GM18511 (cell line): ENCODE measurements around the gene TMPRSS13.
"Not testable (repeated sequence)": the region's sequence is repeated elsewhere in the genome, so short reads cannot be mapped to it uniquely, and the experiment has no call there.

Source experiments
- ATAC-seq: cut with Tn5 transposase; IDR thresholded peaks from one replicate; pipeline ENCODE4 v1.9.1; 2021; ENCODE audit warnings: mild to moderate bottlenecking, moderate library complexity; ENCODE audit not compliant: unreplicated experiment

TMPRSS13 gene

DNA sequence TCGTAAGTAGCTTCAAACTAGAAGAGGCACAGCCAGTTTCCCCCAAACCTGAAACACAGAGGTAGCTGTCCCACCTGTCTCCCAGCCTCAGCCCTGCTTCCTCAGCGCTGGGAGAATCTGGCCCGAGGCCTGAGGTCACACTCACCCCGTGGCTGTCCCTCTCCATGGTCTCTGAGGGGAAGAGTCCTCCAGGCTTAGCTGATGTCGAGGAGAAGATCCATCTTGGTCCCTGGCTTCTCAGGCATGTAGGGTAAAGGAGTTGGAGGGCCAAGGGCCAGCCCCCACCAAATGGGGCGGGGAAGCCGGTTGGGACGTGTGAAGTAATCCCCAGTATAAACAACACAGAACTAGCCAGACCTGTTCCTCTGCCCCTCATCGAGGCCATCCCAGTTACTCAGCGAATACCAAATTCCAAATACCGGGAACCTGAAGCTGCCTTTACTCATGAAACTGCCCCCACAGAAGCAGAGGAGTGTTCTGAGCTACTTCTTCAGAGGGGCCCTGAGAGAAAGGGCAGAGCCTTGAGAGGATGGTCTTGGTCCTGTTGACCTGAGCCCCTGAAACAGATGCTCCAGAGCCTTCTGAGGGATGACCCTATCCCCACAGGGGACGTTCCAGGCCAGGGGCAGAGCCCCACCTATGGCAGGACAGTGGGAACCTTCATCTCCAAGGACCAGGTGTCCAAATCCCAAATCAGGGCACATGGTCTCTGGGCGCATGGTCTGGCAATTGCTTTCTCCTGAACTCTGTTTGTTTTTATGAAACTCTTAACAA is at the start of gene TMPRSS13:
TMPRSS13 (minus strand) TSS at position 261 of the 774 bp plus-strand sequence; CDS start at position 166, 95 bp downstream.
- ATAC-seq, result no peak

DNA sequence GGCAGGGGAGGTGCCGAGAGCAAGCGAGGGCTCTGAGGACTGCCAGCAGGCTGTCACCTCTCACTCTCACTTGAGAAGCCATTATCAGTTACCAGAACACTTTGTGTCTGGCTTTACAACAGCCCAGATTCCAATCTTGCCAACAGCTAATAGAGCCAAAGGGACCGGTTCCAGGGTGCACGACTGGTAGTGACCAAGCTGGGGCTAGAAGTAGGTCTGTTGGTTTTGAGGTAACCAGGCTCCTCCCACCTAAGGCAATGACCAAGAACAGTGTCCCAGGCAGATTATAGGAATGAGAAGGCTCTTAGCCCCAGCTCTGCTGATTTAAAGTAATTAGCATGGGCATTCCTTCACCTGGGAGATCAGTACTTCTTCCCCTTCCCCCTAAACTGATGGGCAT is 49.8 kb upstream of the TMPRSS13 start:
- ATAC-seq, result no peak

DNA sequence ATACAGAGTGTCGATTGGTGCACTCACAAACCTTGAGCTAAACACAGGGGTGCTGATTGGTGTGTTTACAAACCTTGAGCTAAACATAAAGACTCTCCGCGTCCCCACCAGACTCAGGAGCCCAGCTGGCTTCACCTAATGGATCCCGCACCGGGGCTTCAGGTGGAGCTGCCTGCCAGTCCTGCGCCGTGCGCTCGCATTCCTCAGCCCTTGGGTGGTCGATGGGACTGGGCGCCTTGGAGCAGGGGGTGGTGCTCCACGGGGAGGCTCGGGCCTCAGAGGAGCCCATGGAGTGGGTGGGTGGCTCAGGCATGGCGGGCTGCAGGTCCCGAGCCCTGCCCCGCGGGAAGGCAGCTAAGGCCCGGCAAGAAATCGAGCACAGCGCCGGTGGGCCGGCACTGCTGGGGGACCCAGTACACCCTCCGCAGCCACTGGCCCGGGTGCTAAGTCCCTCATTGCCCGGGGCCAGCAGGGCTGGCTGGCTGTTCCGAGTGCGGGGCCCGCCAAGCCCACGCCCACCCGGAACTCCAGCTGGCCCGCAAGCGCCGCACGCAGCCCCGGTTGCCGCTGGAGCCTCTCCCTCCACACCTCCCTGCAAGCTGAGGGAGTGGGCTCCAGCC is 49.2 kb upstream of the TMPRSS13 start:
- ATAC-seq, result not testable (repeated sequence)

DNA sequence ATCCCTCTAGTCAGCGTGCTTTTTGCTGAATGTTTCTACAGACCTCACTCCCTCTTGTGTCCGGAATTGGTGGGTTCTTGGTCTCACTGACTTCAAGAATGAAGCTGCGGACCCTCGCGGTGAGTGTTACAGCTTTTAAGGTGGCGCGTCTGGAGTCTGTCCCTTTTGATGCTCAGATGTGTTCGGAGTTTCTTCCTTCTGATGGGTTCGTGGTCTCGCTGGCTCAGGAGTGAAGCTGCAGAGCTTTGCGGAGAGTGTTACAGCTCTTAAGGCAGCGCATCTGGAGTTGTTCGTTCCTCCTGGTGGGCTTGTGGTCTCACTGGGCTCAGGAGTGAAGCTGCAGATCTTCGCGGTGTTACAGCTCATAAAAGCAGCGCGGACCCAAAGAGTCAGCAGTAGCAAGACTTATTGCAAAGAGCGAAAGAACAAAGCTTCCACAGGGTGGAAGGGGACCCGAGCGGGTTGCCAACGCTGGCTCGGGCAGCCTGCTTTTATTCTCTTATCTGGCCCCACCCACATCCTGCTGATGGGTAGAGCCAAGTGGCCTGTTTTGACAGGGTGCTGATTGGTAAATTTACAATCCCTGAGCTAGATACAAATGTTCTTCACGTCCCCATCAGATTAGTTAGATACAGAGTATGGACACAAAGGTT is 48.5 kb upstream of the TMPRSS13 start:
- not testable (repeated sequence) for ATAC-seq

DNA sequence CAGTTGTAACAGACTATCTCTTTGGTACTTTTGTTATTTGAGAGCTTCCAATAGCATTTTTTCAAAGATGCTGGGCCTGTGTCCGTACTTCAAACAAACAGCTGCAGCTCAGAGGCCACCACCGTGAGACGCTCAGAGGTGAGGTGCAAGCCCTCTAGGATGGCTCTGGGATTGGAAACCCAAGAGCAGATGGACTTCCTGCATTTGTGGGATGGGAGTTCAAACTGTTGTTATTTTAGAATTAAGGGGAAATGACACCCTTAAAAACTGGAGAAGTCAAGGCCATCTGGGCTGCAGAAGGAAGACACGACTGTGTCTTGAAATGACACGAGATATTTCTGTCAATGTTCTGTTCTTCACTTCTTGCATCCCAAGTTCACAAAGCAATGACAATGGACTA is 47.8 kb upstream of the TMPRSS13 start:
- ATAC-seq, result no peak

DNA sequence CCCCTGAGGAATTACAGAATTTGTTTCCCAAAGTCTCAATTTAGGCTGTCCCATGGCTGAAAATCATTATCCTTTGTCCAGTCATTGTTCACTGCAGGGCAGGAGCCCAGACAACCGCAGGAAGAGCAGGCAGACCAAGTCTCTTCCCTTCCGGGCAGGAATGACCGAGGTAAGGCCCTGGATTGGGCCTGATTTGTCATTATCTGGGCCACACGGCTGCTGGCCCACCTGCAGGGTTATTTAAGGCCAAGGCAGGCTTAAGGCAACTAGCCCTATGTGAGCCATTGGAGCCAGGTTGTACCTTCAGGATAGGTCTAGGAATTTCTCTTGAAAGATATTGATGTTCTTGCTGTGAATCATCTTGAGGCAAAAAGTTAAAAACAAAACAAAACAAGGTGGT is 47.2 kb upstream of the TMPRSS13 start:
- no peak for ATAC-seq

DNA sequence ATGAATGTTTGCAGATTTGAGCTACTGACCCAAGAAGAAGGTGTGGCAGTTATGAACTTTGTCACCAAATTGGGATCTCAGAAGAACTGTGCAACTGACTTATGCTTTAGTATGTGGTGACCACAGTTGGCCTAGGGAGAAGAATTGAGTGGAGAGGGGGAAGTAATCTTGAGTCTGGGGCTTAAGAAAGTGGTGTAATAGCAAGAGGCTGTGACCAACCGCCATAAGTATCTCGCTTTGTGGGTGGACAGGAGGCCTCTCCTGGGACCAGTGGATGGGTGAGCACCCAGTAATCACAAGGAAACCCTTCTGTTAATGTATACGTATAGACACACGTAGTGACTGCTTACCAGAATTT is 44.3 kb upstream of the TMPRSS13 start:
- ATAC-seq, result no peak

DNA sequence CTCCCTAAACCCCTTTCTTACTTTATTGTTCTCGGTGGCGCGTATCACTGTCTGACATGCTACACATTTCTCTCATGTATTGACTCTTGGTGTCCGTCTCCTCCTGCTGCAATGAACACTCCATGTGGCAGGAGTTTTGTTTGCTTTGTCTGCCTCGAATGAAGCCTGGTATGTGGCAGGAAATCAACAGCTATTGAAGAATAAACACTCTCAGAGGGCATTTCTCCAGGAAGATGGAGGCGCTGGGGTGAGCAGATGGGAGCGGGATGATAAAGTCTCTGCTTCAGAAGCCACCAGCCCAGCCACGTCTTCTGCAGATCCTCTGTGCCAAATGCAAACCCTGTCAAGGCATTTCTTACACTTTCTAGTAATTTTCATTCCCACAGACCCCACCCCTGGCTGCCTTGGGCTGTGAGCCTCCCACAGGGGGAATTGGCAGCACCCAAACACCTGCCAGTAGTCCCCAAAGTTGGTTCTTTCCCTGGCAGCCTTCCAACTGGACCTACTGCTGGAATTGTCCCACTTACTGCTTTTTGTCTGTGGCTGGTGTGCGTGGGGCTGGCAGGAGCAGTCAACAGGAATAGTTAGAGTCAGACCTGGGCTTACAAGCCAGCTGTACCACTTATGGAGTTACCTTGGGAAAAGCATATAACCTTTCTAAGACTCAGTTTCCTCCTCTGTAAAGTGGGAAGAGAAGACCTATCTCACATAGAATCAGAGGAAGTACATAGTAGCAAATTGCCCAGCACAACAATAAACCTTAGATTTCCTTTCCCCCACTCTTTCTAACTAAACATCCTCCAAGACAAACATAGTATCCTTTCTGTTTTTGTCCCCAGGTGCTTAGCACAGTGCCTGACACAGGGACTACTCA is 43.7 kb upstream of the TMPRSS13 start:
- ATAC-seq, result no peak

DNA sequence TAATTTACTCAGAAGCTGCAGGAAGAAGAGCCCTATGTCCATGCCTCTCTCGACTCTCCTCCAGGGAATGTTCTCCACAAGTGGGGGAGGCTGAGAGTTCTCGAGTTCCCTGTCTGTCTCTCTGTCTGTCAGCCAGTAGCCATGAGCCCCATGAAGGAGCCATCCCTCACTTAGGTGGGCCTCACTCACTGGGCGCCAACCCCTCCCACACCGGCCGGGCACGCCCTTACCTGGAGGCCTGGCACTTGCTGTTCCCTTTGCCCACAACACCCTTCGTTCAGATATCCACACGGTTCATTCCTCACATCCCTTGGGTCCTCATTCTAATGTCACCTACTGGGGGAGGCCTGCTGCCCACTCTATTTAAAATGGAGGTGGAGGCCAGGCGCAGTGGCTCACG is 42.8 kb upstream of the TMPRSS13 start:
- no peak for ATAC-seq

DNA sequence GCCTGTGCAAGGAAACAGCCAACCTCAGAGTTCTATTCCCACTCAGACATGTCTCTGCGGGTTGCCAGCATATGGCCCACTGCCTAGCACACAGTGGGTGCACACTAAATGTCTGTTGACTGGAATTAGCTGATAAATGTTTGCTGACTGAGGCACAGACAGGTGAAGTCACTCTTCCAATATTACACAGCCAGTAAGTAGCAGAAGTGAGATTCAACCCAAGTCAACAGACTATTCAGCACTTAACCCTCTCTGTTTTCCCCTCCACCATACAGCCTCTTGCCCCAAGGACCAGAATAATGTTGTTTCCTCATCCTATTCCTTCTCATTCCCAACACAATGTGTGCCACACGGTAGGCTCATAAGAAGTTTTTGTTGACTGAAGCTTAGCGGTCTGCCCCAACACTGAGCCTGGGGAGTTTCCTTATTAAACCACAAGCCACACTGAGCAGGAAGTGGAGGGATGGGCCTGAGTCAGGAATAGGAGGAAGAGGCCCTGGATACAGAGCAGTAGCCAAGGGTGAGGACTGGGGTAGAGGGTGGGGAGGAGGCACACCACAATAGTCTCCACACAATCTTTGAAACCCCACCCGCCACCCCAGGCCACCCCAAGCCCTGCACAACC is 41.3 kb upstream of the TMPRSS13 start:
- no peak for ATAC-seq

DNA sequence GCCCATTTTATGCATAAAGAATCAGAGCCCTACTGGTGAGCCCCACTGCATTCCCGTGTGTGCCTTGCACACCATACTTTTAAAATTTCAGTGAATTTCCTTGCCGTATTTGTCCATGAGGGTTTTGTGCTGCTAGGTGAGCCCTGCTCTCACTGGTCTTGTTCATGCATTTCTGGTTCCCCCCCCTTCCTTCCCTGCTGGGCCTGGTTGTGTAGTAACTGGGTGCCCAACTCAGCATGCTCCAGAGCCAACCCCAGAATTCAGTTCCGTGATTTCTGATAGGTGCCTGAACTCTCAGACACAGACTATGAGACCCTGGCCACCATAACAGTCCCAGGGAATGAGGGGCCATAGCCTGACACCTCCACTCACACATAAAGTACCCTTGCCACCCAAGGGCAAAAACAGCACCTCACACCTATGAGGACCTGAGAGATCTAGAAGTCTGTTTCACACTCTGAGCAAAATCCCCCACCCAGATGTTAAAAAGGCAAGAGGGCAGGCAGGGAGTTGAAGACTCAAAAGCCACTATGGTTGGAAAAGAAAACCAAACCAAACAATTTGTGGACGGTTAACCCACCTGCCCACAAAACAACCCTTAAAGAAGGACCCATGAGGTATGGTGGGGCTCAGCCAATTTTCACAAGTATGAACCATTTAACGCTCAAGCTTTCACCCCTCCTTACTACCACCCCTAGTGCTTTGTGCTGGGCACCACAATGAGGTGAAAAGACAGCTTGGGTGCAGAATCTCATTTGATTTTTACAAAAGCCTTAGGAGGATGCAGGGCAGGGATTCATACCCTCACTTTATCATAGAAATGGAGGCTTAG is 40.2 kb upstream of the TMPRSS13 start:
- ATAC-seq, result no peak

DNA sequence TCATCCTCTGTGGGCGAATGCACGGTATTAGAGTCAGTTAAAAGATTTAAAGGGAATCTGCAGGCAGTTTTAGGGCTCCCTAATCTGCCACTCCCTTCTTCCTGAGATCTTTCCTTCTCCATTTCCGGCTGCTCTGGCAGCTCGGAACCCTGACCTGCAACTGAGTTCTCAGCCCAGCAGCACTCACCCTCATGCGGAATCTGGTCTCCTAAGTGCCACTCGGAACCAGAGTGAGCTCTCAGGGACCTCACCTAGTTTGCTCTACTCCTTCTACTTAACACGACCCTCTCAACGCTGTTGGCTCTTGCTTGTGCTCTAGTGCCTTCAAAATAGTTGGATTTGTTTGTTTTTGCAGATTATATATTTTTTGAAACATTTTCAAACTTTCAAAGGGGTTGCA is 37.7 kb upstream of the TMPRSS13 start:
- ATAC-seq, result no peak

DNA sequence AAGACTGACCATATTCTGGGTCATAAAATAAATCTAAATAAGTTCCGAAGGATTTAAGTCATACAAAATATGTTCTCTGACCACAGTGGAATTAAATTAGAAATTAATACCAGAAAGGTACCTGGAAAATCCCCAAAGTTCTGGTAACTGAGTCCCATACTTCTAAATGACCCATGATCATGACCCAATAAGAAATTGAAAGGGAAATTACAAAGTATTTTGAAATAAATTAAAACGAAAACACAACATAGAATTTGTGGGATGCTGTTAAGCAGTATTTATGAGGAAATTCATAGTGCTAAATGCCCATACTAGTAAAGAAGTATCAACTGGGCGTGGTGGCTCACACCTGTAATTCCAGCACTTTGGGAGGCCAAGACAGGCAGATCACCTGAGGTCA is 33.6 kb upstream of the TMPRSS13 start:
- no peak for ATAC-seq

DNA sequence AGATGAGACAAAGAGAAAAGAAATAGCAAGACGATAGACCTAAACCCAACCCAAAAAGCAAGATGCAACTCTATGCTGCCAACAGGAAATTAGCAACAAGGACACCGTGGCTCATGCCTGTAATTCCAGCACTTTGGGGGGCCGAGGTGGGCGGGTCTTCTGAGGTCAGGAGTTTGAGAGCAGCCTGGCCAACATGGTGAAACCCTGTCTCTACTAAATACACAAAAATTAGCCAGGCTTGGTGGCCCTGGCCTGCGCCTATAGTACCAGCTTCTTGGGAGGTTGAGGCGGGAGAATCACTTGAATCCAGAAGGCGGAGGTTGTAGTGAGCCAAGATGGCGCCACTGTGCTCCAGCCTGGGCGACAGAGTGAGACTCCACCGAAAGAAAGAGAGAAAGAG is 32.7 kb upstream of the TMPRSS13 start:
- ATAC-seq, result no peak

DNA sequence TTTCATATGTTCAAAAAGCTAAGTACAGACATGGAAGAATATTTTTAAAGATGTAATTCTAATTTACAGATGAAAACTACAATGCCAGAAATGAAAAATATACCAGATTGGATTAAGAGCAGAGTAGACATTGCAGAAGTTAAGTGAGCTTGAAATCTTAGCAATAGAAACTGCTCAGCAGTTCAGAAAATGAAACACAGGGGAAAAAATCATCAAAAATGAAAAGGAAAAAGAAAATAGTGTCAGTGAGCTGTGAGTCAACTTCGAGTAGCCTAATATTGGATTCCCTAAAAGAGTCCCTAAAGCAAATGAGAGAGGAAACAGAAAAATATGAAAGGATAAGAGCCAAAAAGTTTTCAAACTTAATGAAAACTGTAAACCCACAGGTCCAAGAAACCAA is 31.2 kb upstream of the TMPRSS13 start:
- ATAC-seq, result no peak

DNA sequence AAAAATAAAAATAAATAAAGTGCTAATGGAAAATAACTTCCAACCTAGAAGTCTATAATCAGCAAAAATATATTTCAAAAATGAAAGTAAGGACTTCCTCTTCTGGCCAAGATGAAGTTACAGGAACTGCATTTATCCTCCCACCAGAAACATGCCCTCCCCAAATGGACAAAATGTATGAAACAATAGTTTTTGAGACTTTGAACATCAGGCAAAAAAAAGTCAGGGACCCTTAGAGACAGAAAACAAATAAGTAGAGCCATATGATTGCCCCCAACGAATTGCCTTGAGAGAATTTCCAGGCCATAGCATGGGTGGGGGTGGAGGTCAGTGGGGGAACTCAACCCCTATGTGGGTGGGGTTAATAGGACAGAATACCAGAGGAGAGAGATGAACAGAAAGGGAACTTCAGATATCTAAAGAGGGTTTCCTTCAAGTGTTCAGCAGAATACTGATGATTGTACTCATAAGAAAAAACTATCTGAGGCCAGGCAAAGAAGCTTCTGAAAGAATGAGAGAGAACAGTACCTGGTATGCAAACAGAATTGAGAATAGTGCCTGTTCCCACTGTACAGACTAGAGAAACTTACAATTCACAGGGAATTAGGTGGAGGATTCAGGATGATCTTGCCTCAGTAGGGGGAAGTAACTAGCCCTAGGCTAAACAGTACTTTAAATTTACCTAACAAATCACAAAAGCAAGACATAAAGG is 30.4 kb upstream of the TMPRSS13 start:
- ATAC-seq, result no peak

DNA sequence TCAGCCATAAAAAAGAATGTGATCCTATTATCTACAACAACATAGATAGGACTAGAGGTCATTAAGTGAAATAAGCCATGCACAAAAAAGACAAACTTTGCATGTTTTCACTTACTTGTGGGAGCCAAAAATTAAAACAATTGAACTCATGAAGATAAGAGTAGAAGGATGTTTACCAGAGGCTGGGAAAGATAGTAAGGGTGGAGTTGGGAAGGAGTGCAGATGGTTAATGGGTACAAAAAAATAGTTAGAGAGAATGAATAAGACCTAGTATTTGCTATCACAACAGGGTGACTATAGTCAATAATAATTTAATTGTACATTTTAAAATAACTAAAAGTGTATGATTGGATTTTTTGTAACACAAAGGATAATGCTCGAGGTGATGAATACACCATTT is 29.7 kb upstream of the TMPRSS13 start:
- no peak for ATAC-seq

DNA sequence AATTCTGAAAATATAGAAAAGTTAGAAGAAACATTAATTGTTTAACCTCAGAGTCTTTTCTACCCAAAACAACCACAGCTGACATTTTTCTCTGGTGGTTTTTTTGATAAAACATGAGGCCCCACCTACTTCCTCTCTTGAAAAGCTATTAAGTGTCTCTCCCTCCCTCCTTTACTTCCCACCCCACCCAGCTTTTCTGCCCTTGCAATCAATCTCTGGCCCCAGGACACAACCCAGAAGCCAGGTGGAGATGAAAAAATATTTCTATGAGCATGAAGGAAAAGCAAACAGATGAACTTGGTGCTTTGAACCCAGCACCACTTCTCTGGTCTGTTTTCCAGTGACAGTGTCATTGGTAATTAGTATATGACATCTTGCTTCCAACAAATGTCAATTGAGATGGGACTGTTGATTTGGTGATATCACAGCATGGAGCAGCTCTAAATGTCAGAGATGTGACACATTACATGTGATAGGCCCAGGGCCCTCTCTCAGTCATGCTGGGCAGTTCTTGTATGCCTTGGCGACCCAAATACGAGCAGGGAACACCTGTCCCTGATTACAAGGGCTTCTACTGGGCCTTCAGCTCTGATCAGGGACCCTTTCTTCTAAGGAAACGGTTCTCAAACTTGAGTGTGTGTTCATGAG is 23.9 kb upstream of the TMPRSS13 start:
- ATAC-seq, result no peak
